C4-2B (cell line): ENCODE data around the gene ADAP1.
"Not testable (repeated sequence)": the region's sequence is repeated elsewhere in the genome, so short reads cannot be mapped to it uniquely, and the experiment has no call there.

ENCODE experiments used
- ZFX ChIP-seq: fragments of 450-650 bp; IDR thresholded peaks from 2 replicates; pipeline ENCODE4 v1.6.1; 2017
- TF ChIP-seq, protein P1 (sequence below): fragments of 450-650 bp; conservative IDR thresholded peaks from 2 replicates; pipeline ENCODE4 v1.5.1; 2017; ENCODE audit warnings: mild to moderate bottlenecking

DNA sequence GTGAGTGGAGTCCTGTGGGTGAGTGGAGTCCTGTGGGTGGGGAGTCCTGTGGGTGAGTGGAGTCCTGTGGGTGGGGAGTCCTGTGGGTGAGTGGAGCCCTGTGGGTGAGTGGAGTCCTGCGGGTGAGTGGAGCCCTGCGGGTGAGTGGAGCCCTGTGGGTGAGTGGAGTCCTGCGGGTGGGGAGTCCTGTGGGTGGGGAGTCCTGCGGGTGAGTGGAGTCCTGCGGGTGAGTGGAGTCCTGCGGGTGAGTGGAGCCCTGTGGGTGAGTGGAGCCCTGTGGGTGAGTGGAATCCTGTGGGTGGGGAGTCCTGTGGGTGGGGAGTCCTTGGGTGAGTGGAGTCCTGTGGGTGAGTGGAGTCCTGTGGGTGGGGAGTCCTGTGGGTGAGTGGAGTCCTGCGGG lies 48.0 kb upstream of the ADAP1 start:
- TF ChIP-seq, protein P1, sequence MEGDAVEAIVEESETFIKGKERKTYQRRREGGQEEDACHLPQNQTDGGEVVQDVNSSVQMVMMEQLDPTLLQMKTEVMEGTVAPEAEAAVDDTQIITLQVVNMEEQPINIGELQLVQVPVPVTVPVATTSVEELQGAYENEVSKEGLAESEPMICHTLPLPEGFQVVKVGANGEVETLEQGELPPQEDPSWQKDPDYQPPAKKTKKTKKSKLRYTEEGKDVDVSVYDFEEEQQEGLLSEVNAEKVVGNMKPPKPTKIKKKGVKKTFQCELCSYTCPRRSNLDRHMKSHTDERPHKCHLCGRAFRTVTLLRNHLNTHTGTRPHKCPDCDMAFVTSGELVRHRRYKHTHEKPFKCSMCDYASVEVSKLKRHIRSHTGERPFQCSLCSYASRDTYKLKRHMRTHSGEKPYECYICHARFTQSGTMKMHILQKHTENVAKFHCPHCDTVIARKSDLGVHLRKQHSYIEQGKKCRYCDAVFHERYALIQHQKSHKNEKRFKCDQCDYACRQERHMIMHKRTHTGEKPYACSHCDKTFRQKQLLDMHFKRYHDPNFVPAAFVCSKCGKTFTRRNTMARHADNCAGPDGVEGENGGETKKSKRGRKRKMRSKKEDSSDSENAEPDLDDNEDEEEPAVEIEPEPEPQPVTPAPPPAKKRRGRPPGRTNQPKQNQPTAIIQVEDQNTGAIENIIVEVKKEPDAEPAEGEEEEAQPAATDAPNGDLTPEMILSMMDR: not testable (repeated sequence)
- TF ChIP-seq ZFX: not testable (repeated sequence)
